CD4-positive, alpha-beta T cell (primary cell): ENCODE results near the gene RNF114. TPM values are rescaled to one million over a fixed set of nuclear protein-coding genes. Genes with fewer than 3 reads are reported as not detected.
A peak's percentile ranks its signal among the peaks of the same experiment; 100 is the strongest.

ENCODE experiments used
- ATAC-seq: fragments of 200-7000 bp; cut with Tn5 transposase; one replicate; pipeline ENCODE4 v1.10.0; 2022; ENCODE audit warnings: mild to moderate bottlenecking; ENCODE audit not compliant: poor library complexity
- CTCF ChIA-PET: fragments of 350-600 bp; sonication (Branson Sonifier 250); formaldehyde crosslinking; loops from one replicate; lab custom pipeline; 2021; ENCODE audit warnings: antibody characterized with exemption, inconsistent platforms; lab: Charles Lee
- POLR2A ChIA-PET: fragments of 350-600 bp; sonication (Branson Sonifier 250); formaldehyde crosslinking; loops from one replicate; lab custom pipeline; 2021; ENCODE audit warnings: antibody characterized with exemption, inconsistent platforms; lab: Charles Lee
- DNase-seq, 14 experiments: peaks; one replicate each; pipeline ENCODE4 v3.0.0-alpha.2; 2013 to 2020; ENCODE audit warnings: mixed read lengths in 2 of 14
- H3K27ac ChIP-seq, 2 donors: one replicate each; pipeline versions ENCODE4 v1.5.1 to v1.7.0; 2013; ENCODE audit warnings: low read length in 2 of 2, low read depth in 1 of 2, mild to moderate bottlenecking in 1 of 2
- H3K27me3 ChIP-seq, 2 experiments: 1 replicate in 1 of 2; 2 replicates in 1 of 2; pipeline versions ENCODE4 v1.6.1 to v1.7.0; 2013; ENCODE audit warnings: low read length in 2 of 2, control low read depth in 1 of 2, mild to moderate bottlenecking in 1 of 2, moderate library complexity in 1 of 2; ENCODE audit not compliant: insufficient read depth in 2 of 2, control insufficient read depth in 1 of 2
- H3K36me3 ChIP-seq: one replicate; pipeline ENCODE4 v1.6.1; 2013; ENCODE audit warnings: low read length, control low read depth; ENCODE audit not compliant: insufficient read depth
- H3K4me1 ChIP-seq: one replicate; pipeline ENCODE4 v1.6.1; 2013; ENCODE audit warnings: low read length, control low read depth; ENCODE audit not compliant: insufficient read depth
- H3K4me3 ChIP-seq: one replicate; pipeline ENCODE4 v1.5.1; 2013; ENCODE audit warnings: mild to moderate bottlenecking, low read length, moderate library complexity
- H3K9me3 ChIP-seq, 2 experiments: 1 replicate in 1 of 2; 2 replicates in 1 of 2; pipeline versions ENCODE4 v1.6.1 to v1.7.0; 2013; ENCODE audit warnings: low read length in 2 of 2, mild to moderate bottlenecking in 2 of 2, control low read depth in 1 of 2, moderate library complexity in 1 of 2; ENCODE audit not compliant: control insufficient read depth in 1 of 2, insufficient read depth in 1 of 2
- H3K27ac Mint-ChIP-seq: one replicate; pipeline ENCODE4 v1.8.0; 2020; ENCODE audit warnings: mixed read lengths
- H3K27me3 Mint-ChIP-seq: one replicate; pipeline ENCODE4 v1.8.0; 2021; ENCODE audit warnings: mixed read lengths
- H3K36me3 Mint-ChIP-seq: one replicate; pipeline ENCODE4 v1.8.0; 2021; ENCODE audit warnings: low read depth, mixed read lengths
- H3K4me1 Mint-ChIP-seq: one replicate; pipeline ENCODE4 v1.8.0; 2021; ENCODE audit warnings: low read depth, mixed read lengths
- H3K4me3 Mint-ChIP-seq: one replicate; pipeline ENCODE4 v1.8.0; 2020; ENCODE audit warnings: mild to moderate bottlenecking, mixed read lengths
- H3K9me3 Mint-ChIP-seq: one replicate; pipeline ENCODE4 v1.8.0; 2020; ENCODE audit warnings: mixed read lengths
- intact Hi-C, 2 experiments: fragments of 100-400 bp; cut with DNase I in 1 of 2; cut with micrococcal nuclease in 1 of 2; formaldehyde crosslinking; loops; one replicate each; pipeline versions ENCODE4 v1.15.1 to v1.9.0; 2023 to 2025; cut with DNase I, micrococcal nuclease
- polyA plus RNA-seq, 2 donors: library from polyadenylated mRNA; unstranded; fragments of 120-200 nt; gene quantifications; one replicate each; pipeline ENCODE4 v1.2.1, GENCODE V29; 2013
- total RNA-seq, 174 experiments: library from RNA in 2 of 174; stranded (reverse) in 2 of 174; gene quantifications; one replicate each; pipeline ENCODE4 v1.2.3 and lab custom pipeline; 2021 to 2026
- TF ChIP-seq, protein P1 (sequence below): fragments of 200-600 bp; IDR thresholded peaks from one replicate; pipeline ENCODE4 v1.8.0; 2022; ENCODE audit warnings: antibody characterized with exemption, mild to moderate bottlenecking

RNF114 gene, protein sequence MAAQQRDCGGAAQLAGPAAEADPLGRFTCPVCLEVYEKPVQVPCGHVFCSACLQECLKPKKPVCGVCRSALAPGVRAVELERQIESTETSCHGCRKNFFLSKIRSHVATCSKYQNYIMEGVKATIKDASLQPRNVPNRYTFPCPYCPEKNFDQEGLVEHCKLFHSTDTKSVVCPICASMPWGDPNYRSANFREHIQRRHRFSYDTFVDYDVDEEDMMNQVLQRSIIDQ
- total RNA-seq: 100 to 1,000 TPM; 129 to 132 TPM
- 69.7 TPM for polyA plus RNA-seq (2013, experiment 1 of 2)
- polyA plus RNA-seq (2013, experiment 2 of 2): 67.0 TPM
- 61.4 to 167 (median 116) reads per million in 172 experiments for total RNA-seq (lab: John Stamatoyannopoulos, UW)

DNA sequence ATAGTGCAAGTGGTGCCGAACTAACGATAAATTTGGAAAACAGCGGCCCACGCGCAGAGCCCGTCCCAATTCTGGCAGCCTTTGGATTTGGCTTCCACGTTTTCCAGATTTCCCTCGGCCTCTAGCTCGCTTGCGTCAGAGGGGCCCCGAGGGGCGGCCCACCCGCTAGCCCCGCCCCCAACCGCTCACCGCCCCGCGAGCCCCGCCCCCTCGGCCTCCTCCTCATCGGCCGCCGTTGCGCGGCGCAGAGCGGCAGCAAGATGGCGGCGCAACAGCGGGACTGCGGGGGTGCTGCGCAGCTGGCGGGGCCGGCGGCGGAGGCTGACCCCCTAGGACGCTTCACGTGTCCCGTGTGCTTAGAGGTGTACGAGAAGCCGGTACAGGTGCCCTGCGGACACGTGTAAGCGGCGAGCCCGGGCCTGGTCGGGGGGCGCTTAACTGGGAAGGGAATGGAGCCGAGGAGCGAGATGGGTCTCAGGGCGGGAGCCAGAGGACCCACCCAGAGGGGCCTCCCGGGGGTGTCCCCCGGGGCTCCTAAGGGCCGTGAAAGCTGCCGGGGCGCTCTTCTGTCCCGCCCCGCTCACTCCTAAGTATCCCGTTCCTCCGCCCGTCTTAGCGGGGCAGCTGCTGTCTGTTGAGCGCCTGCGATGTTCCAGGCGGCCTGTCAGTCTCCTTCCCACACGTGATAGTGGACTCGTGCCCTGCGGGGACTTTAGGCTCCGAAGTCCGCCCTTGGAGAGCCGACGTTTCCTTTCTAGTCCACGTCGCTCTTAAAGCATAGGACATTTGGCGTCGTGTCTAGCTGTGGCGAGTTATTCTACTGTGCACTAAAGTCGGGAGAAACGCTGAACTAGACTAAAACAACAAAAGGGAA lies at the start of gene RNF114:
Gene RNF114 (plus strand): TSS at position 245 of the 874 bp plus-strand sequence. CDS start 16 bp downstream, at position 261.
- ChIA-PET POLR2A (interaction anchor here (0.6 to 3.1 kb wide), 20 partner anchors 8 to 995 kb away, joined by 3 to 33 read pairs (median 4); partner anchors contain the start of genes ADNP, B4GALT5, CEBPB and PEDS1), CTCF (interaction anchor here (1.2 to 3.0 kb wide), 2 partner anchors 20 to 43 kb away, joined by 7 to 13 read pairs; no protein-coding TSS in a partner anchor)
- peak within 1 kb of the TSS; percentile 81 to 82 for H3K27ac ChIP-seq
- H3K27me3 ChIP-seq: no peaks in the 10 kb centered on the region
- DNase-seq: peak; percentile 84 to 97 (median 90)
- no peaks in the 10 kb centered on the region for H3K27me3 Mint-ChIP-seq
- intact Hi-C loops: loop anchor here in 1 of 2 experiments (1.0 to 10.0 kb wide), 5 partner anchors 21 to 892 kb away; partner anchors contain the start of genes B4GALT5, CSE1L, SNAI1 and SPATA2
- H3K4me3 Mint-ChIP-seq: peak within 1 kb of the TSS; percentile 93
- peaks cover 51% of the 10 kb centered on the region for H3K4me1 Mint-ChIP-seq
- no peaks in the 10 kb centered on the region for H3K9me3 Mint-ChIP-seq
- H3K4me3 ChIP-seq: peak within 1 kb of the TSS; percentile 97
- peak; percentile 96 for ATAC-seq
- H3K9me3 ChIP-seq: no peaks in the 10 kb centered on the region
- H3K36me3 ChIP-seq: peaks cover 18% of the 10 kb centered on the region
- H3K4me1 ChIP-seq: peaks cover 42% of the 10 kb centered on the region
- TF ChIP-seq, protein P1, sequence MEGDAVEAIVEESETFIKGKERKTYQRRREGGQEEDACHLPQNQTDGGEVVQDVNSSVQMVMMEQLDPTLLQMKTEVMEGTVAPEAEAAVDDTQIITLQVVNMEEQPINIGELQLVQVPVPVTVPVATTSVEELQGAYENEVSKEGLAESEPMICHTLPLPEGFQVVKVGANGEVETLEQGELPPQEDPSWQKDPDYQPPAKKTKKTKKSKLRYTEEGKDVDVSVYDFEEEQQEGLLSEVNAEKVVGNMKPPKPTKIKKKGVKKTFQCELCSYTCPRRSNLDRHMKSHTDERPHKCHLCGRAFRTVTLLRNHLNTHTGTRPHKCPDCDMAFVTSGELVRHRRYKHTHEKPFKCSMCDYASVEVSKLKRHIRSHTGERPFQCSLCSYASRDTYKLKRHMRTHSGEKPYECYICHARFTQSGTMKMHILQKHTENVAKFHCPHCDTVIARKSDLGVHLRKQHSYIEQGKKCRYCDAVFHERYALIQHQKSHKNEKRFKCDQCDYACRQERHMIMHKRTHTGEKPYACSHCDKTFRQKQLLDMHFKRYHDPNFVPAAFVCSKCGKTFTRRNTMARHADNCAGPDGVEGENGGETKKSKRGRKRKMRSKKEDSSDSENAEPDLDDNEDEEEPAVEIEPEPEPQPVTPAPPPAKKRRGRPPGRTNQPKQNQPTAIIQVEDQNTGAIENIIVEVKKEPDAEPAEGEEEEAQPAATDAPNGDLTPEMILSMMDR: no peak
- peaks cover 40% of the 10 kb centered on the region for H3K36me3 Mint-ChIP-seq
- H3K27ac Mint-ChIP-seq: peak within 1 kb of the TSS; percentile 90

DNA sequence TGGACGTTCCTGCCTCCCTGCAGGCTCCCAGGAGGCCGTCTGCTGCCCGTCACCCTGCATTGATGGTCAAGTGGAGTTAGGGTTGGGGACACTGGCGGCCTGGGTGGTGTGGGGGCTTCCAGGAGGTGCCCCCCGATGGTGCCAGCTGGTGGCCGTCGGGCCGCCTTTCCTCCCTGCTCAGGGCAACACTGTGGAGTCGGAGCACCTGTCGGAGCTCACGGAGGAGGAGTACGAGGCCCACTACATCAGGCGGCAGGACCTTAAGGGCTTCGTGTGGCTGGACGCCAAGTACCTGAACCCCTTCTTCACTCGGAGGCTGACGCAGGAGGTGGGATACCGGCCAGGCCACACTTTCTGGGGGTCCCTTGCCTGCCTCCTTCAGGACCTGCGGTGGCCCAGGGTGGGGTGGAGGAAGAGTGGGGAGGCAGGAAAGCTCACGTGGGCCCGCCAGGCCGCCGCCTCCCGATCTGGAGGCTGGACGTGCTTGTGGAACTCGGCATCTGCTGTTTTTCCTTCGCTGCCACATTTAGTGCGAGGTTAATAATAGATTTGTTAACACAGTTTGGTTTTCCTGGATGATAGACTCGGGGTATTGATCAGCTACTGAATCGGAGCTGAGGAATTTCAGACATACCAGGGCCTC lies 49.5 kb upstream of the RNF114 start:
- peaks cover 57% of the 10 kb centered on the region for H3K36me3 ChIP-seq

More for the DNA sequence above, 49.5 kb upstream of the RNF114 start:
- Mint-ChIP-seq H3K4me3 (no peak overlapping the region), H3K27ac (no peak overlapping the region), H3K27me3 (no peaks in the 10 kb centered on the region), H3K9me3 (no peaks in the 10 kb centered on the region), H3K4me1 (peaks cover 4% of the 10 kb centered on the region), H3K36me3 (peaks cover 68% of the 10 kb centered on the region)
- ChIA-PET POLR2A (interaction anchor here (0.6 kb wide), 1 partner anchor 37 kb away, joined by 3 read pairs; no protein-coding TSS in a partner anchor), CTCF (interaction anchor here (0.6 kb wide), 1 partner anchor 188 kb away, joined by 3 read pairs; no protein-coding TSS in a partner anchor)
- H3K27ac ChIP-seq: no peak overlapping the region
- no peak overlapping the region for H3K4me3 ChIP-seq
- intact Hi-C loops: no loop called here
- no peaks in the 10 kb centered on the region for H3K4me1 ChIP-seq
- DNase-seq (no peak), ATAC-seq (no peak)
- TF ChIP-seq, protein P1: no peak
- no peaks in the 10 kb centered on the region for H3K27me3 ChIP-seq
- no peaks in the 10 kb centered on the region for H3K9me3 ChIP-seq
